Ramos (cell line): ENCODE data around the gene GKN2.
"Not testable (repeated sequence)": the region's sequence is repeated elsewhere in the genome, so short reads cannot be mapped to it uniquely, and the experiment has no call there.

Experiments
- in situ Hi-C: fragments of 300-500 bp; cut with MboI; formaldehyde crosslinking; loops from one replicate; pipeline ENCODE4 v1.14.3; 2022; ENCODE audit warnings: low sequenced_read_pairs; ENCODE audit not compliant: unreplicated experiment

The GKN2 gene

DNA sequence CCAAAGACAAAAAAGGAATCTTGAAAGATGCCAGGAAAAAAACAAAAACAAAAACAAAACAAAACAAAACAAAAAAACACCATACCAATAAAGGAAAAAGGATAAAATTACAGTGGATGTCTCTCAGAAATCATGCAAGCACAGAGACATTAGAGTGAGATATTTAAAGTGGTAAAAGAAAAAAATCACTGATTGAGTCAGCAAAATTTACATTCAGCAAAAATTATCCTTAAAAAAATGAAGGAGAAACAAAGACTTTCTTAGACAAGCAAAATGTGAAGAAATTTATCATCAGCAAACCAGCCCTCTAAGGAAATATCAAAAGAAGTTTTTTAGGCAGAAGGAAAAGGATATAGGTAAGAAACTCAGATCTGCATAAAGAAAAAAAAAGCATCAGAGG is 11.6 kb upstream of the GKN2 start:
- in situ Hi-C loops, result no loop called here

DNA sequence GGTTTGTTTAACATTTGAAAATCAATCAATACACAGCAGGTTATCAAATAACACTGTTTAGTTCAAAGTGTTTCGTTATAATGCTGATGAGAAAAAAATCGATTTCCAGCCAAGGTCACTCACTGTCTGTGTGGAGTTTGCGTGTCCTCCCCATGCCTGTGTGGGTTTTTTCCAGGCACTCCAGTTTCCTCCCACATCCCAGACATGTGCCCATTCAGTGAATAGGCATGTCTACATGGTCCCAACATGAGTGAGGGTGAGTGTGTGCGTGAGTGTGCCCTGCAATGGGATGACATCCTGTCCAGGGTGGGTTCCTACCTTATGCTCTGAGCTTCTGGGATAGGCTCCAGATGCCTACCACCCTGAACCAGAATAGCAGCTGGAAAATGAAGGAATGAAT is 8.7 kb upstream of the GKN2 start:
- in situ Hi-C loops, result no loop called here

DNA sequence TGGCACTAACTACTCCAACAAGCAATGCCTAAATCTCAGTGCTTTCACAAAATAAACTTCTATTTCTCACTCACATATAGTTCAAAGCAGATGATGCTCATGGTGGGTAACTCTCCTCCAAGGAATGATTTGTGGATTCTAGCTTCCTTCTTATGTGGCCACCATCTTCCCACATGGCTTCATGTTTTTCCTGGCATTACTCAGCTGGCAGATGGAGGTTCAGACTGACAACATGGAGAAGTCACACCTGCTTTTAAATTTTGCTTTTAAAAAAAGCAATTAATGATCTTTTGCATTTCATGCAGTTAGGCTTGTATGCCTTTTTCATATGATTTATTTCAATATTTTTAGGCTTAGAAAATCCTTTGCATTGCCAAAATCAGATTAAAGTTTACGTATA is 6.3 kb upstream of the GKN2 start:
- in situ Hi-C loops, result no loop called here

DNA sequence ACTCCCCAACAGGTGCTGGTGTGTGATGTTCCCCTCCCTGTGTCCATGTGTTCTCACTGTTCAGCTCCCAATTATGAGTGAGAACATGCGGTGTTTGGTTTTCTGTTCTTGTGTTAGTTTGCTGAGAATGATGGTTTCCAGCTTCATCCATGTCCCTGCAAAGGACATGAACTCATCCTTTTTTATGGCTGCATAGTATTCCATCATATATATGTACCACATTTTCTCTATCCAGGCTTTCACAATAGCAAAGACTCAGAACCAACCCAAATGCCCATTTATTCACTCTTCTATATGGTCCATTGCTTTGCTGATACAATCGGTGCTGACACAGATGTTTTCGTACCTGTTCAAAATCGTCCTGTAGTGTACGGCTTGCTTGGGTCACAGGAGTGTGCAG is 2.7 kb upstream of the GKN2 start:
- in situ Hi-C loops, result not testable (repeated sequence)

DNA sequence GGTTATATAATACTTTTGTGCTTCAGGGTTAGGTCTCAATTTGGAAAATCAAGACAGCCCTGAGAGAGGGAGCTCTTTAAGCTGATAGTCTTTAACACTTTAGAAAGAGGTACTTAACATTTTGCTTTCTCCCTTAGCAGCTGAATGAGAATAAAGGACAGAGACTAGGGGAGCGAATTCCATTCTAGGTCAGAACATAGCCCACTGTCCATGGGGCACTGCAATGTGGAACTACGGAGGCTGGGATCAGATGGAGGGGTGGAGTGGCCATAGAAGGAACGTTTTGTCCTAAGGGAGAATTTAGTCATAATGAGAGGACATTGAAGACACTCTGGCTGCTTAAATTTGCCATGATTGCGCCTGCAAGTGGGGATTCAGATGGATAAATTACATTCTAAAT is 794 bp downstream of the GKN2 start:
- in situ Hi-C loops, result no loop called here

DNA sequence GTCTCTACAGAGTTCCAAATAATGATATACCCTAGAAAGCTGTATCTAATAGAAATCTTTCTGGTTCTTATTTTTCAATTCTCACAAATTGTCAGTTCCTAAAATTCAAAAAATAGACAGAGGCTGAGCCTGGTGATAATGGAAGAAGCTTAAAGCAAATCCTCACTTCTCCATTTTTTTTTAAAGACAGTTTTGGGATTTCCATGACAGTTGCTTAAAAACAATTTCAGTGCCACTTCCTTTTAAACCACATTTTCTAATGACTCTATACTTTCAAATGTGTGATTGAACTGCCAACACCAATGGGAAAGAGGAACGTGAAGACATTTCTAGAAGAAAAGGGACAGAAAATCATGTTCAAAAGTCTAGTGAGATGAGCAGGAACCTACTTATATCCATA is 4.0 kb downstream of the GKN2 start:
- in situ Hi-C loops, result no loop called here

DNA sequence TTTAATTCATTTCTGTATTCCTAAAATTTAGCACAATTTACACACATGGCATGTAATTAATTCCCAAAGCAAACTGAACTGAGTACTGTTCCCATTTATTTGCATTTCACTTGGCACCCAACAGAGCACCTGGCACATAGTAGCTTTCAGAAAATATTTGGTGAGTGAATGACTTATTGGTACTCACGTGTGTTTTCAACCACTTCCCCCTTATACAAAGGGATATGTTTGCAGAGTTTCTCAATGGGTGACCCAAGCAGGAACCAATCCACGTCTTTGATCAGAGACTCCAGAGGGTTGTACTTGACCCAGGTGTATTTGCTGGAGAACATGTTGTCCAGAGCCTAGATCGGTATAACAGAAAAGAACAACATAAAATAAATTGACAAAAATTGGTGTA is 6.6 kb downstream of the GKN2 start:
- in situ Hi-C loops, result no loop called here

DNA sequence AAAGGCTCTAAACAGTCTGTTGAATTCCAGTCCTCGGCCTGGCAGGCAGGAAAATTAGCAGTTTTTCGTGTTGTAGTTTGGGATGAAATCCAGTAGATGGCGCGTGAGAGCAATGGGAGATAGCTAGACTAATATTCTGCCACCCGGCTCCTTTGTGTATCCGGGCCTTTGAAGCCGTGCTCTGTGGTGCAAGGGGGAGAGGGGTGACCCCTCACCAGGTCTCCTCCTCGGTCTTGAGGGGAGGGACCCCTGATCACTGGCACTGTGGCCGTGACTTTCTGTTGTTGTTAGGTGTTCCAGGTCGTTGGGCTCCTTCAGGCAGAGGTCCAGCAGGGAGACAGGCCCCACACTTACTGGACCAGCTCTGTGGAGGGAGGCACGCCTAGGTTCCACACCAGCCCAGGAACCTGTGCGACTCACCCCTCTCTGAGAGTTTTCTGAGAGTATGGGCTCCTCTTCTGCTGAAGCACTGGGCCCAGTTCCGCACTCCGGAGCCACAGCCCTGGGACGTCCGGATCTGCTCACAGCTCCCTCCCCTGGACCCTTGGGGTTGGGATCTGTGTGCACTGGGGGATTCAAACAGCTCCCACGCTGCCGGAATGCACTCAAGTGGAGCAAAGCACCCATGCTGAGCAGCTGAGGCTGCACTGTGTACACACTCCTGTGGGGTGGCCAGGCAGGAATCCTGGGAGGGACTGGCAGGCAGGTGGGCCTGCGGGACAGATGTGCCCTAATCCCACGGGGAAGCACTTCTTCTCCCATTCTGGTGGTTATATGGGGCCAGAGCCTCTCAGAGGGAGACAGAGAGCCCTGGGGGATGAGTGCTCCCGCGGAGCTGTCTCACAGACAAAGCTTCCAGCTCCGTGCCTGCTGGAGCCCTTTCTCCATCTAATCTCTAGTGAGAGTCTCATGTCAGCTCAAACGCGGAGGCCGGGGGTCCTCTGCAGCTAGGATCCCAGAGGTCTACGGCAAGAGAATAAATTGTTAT is 8.8 kb downstream of the GKN2 start:
- in situ Hi-C loops, result no loop called here

DNA sequence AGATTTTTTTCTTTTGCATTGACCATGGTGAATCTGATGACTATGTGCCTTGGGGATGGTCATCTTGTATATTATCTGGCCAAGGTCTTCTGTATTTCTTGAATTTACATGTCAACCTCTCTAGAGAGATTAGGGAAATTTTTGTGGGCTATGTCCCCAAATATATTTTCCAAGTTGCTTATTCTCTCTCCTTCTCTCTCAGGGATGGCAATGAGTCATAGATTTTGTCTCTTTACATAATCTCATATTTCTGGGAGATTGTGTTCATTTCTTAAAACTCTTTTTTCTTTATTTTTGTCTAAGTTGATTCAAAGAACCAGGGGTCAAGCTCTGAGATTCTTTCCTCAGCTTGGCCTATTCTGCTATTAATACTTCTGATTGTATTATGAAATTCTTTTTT is 9.9 kb downstream of the GKN2 start:
- in situ Hi-C loops, result no loop called here

DNA sequence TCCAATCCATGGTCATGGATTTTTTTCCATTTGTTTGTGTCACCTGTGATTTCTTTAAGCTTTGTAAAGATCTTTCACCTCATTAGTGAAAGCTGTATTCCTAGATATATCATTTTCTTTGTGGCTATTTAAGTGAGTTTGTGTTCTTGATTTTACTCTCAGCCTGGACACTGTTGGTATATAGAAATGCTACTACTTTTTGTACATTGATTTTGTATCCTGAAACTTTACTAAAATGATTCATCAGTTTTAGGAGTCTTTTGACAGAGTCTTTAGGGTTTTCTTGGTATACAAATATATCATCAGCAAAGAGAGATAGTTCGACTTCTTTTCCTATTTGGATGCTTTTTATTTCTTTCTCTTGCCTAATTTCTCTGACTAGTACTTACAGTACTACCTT is 12.3 kb downstream of the GKN2 start:
- in situ Hi-C loops, result no loop called here

DNA sequence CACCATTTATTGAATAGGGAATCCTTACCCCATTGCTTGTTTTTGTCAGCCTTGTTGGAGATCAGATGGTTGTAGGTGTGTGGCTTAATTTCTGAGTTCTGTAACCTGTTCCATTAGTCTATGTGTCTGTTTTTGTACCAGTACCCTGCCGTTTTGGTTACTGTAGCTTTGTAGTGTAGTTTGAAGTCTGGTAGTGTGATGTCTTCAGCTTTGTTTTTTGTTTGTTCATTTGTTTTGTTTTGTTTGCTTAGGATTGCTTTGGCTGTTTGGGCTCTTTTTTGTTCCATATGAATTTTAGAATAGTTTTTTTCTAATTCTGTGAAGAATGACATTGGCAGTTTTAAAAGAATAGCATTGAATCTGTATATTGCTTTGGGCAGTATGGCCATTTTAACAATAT is 12.7 kb downstream of the GKN2 start:
- in situ Hi-C loops, result no loop called here

DNA sequence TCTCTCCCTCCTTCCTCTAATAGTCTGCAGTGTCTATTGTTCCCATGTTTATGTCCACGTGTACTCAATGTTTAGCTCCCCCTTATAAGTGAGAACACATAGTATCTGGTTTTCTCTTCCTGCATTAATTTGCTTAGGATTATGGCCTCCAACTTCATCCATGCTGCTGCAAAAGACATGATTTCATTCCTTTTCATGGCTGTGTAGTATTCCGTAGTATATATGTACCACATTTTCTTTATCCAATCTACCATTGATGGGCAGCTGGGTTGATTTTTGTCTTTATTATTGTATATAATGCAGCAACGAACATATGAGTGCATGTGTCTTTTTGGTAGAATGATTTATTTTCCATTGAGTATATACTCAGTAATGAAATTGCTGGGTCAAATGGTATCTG is 13.8 kb downstream of the GKN2 start:
- in situ Hi-C loops, result no loop called here

DNA sequence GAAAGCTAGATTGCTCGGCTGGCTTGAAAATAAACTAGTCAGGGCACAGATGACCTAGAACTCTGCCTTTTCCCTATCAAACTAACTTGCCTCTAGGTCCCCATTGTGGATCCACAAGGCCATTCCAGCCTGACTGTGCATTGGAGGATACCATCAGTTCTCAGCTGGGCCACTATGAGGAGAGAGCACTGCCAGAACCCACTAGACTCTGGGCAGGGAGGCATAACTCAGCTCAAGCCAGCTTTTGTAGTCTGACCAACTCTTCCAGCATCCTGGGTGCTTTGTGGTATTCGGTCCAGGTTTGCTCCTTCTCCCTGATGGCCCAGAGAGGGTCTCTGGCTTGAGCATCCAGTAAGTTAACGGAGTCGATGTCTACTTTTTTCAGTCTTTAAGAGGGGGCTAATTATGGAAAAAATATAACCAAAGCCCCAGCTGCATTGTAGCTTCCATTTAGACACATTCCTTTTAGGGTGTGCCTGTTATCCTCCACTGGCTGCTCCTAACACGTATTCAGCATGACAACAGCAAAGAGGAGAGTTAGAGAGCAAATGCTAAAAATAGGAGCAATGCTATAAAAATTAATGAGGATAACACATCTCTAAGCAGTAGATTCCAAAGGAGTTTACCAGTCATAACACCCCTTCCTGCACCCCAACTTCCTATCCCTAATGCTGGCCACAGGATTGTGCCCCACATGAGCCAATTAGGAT is 15.2 kb downstream of the GKN2 start:
- in situ Hi-C loops, result no loop called here

DNA sequence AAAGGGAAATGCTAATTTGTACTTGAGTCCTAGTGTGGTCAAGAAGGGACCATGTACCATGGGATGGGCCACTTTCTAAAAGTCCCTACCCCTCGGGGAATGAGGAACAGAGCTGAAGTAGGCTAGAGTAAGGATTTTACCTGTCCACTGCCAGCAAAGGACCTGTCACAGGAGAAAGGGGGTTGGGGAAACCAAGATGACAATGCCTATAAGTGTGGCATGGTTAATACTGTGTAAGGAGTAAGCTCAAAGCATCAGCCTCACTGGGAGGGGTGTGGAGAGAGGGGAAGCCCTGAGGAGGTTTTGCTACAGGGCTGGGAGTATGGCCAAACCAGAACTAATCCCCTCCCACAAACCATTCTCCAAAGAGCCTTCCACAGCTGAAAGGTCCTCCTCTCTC is 15.8 kb downstream of the GKN2 start:
- in situ Hi-C loops, result no loop called here

DNA sequence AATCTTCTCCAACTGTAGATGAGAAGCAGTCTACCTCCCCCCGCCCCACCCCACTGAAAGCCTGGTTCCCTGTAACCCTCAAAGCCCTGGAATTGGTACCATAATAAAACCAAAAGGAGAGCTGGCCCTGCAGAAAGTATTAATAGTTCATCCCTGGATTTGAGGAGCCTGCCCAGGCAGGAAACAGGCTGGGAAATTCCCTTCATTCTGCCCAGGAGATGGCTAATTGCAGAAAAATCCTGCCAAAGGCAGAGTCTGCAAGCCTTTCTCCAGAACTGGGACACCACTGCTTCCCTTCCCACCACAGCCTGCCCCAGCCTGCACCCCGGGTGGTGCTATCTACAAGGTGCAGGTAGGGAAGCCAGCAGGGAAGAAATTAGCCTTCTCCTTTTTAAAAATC is 16.3 kb downstream of the GKN2 start:
- in situ Hi-C loops, result no loop called here

DNA sequence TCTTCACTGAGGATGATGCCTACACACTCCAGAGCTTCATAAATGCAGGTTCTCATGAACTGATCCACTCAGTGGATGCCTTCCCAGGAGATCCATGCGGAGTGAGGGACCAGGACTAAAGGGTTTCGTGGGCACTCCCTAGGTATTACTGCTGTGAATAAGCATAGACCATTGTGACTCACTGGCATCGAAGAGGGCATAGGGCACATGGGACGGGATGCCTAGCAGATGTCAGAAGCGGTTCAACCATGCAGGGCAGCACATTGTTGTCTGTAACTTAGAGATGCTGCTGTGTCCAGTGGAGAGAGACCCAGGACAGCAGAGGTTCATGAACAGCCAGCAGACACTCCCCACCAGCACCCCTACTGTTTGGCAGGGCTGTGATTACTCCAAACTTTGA is 17.2 kb downstream of the GKN2 start:
- in situ Hi-C loops, result no loop called here

DNA sequence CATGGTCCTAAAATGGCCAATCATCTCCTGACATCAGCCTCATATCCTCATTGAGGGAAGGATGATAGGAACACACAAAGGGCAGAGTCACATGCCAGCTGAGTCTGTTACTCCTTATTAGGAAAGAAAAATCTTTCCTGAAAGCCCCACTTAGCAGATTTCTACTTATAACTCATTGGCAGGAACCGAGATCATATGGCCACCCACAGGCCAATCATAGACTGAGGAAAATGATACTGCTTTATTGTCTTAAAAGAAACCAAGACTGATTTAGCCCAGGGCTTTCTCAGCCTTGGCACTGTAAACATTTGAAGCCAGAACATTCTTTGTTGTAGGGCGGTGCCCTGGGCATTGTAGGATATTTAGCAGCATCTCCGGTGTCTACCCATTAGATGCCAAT is 18.7 kb downstream of the GKN2 start:
- in situ Hi-C loops, result no loop called here

DNA sequence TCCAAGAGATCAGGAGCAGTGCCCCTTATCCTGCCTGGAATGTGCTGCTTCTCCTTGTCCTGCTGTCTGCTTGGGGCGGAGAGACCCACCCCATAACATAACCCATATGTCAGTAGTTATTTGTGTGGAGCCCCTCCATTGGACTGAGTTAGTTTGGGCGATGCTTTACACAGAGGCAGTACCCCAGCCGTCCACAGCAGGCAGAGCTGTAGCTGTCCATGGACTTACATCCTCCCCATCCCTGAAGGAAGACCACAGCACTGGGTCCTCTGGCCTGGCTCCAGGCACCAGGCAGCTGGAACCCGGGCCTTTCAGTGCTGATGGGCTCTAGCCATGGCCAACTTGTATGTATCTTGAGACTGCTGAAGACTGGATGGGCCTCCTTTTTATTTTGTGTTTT is 20.3 kb downstream of the GKN2 start:
- in situ Hi-C loops, result no loop called here

DNA sequence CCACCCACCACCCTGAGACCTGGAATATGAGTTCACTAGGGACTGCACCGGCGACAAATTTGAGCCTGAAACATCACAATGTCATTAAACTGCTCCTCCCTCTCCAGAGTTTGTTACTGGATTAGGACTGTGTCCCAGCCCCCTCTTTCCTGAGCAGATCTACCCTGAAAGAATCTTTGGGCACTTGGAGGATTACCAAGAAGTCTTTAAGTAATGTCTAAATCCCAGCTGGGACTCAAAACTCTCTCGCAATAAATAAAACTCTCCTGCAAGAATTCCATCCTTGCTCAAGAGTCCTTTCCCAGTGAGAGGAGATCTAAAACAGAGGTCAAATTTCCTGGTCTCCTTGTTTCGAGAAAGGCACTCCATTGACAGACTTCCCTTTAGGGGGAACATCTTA is 20.9 kb downstream of the GKN2 start:
- in situ Hi-C loops, result no loop called here

DNA sequence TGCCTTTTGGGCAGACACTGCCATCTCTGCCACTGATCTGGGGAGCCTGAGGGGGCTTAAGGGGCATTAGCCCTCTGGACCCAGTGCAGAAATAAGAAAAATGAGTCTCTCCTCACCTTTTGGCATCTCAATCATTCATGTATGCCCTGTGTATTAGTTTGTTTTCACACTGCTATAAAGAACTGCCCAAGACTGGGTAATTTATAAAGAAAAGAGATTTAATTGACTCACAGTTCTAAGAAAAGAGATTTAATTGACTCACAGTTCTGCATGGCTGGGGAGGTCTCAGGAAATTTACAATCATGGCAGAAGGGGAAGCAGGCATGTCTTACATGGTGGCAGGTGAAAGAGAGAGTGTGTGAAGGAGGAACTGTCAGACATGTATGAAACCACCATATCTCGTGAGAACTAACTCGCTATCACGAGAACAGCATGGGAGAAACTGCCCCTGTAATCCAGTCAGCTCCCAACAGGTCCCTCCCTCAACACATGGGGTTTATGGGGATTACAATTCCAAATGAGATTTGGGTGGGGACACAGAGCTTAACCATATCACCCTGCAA is 21.5 kb downstream of the GKN2 start:
- in situ Hi-C loops, result no loop called here

DNA sequence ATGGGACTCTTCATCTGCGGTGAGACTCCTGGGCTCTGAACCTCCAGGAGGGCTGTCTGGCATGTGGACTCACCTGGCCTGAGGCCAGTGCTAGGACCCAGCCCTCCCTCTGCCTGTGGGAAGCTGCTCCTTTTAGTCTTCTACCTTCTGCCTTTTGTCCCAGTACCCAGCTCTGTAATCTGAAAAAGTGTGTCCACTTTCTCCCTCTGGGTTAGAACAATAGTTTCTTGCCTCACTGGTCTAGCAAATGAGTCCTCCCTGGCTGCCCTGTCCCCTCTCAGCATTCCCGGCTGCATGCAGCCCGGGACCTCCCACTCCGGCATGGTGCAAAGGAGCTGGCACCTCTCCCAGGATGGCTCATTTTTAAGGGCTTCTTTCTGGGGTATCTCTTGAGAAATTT is 25.9 kb downstream of the GKN2 start:
- in situ Hi-C loops, result no loop called here
